HepG2 (cell line): Measurements from ENCODE around the gene URM1. TPM values are rescaled to one million over a fixed set of nuclear protein-coding genes. Genes with fewer than 3 reads are reported as not detected.

Source experiments
- DZIP1 ChIP-seq: sonication (generic); formaldehyde crosslinking; IDR thresholded peaks from 2 replicates; pipeline ENCODE4 v1.5.0; 2020; ENCODE audit warnings: mild to moderate bottlenecking, missing genetic modification reagents
- GRHL1 ChIP-seq: sonication (generic); formaldehyde crosslinking; conservative IDR thresholded peaks from 2 replicates; pipeline ENCODE4 v1.8.0; 2022; ENCODE audit warnings: missing genetic modification reagents
- TRAFD1 ChIP-seq: sonication (generic); formaldehyde crosslinking; IDR thresholded peaks from 2 replicates; pipeline ENCODE4 v1.5.1; 2020; ENCODE audit warnings: missing genetic modification reagents, mild to moderate bottlenecking, borderline replicate concordance
- ZNF235 ChIP-seq: sonication (generic); formaldehyde crosslinking; IDR thresholded peaks from 2 replicates; pipeline ENCODE4 v1.8.1; 2023; ENCODE audit warnings: mild to moderate bottlenecking, missing genetic modification reagents, borderline replicate concordance
- ZNF589 ChIP-seq: sonication (generic); formaldehyde crosslinking; conservative IDR thresholded peaks from 2 replicates; pipeline ENCODE4 v1.8.0; 2022; ENCODE audit warnings: mild to moderate bottlenecking, moderate library complexity, missing genetic modification reagents
- ZNF878 ChIP-seq: sonication (generic); formaldehyde crosslinking; IDR thresholded peaks from 2 replicates; pipeline ENCODE4 v1.8.1; 2023; ENCODE audit warnings: mild to moderate bottlenecking, missing genetic modification reagents, moderate library complexity
- polyA plus RNA-seq, 8 experiments: library from polyadenylated mRNA; depleted of rRNA in 3 of 8; stranded (reverse) in 7 of 8; unstranded in 1 of 8; fragments of >200 nt; fragmentation: Illumina TruSeq in 4 of 8; extraction: Trizol in 4 of 8; gene quantifications; 2 replicates each; pipeline versions ENCODE4 v1.2.1 to v1.2.3, GENCODE V29; 2011 to 2016; ENCODE audit warnings: low read depth in 4 of 8, missing spikeins in 1 of 8, mixed read lengths in 1 of 8; ENCODE audit not compliant: insufficient read depth in 1 of 8
- total RNA-seq, 5 experiments: library from RNA; depleted of rRNA; stranded (reverse); fragments of >200 nt; fragmentation: Illumina TruSeq; extraction: Trizol; gene quantifications; 2 replicates each; pipeline ENCODE4 v1.2.3, GENCODE V29; 2016; ENCODE audit warnings: low read depth in 1 of 5

Gene URM1
- total and polyA plus RNA-seq, 2 of the 13 experiments (the other 11 are each of a cell fraction or from before 2014, with no cell fraction given) = 37.1 to 41.3 TPM

- TF ChIP-seq TRAFD1 (CRISPR knock-in tag) = no peak
- no peak for TF ChIP-seq ZNF589 (CRISPR knock-in tag)
- TF ChIP-seq GRHL1 (CRISPR knock-in tag) = no peak
- no peak for TF ChIP-seq DZIP1
- TF ChIP-seq ZNF235 (CRISPR knock-in tag) = no peak
- no peak for TF ChIP-seq ZNF878 (CRISPR knock-in tag)
These were observed 21.4 kb upstream of the URM1 start (continued) for GRCh38 chr9:128349772-128350171.
